ENCODE data around the gene ATP2A1.

GRCh38 chr16:28938721-28939120, 60.4 kb downstream of the ATP2A1 start:
- TF ChIP-seq, protein P1, sequence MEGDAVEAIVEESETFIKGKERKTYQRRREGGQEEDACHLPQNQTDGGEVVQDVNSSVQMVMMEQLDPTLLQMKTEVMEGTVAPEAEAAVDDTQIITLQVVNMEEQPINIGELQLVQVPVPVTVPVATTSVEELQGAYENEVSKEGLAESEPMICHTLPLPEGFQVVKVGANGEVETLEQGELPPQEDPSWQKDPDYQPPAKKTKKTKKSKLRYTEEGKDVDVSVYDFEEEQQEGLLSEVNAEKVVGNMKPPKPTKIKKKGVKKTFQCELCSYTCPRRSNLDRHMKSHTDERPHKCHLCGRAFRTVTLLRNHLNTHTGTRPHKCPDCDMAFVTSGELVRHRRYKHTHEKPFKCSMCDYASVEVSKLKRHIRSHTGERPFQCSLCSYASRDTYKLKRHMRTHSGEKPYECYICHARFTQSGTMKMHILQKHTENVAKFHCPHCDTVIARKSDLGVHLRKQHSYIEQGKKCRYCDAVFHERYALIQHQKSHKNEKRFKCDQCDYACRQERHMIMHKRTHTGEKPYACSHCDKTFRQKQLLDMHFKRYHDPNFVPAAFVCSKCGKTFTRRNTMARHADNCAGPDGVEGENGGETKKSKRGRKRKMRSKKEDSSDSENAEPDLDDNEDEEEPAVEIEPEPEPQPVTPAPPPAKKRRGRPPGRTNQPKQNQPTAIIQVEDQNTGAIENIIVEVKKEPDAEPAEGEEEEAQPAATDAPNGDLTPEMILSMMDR (IDR thresholded peaks at IDR 0.05), result no peak
- TF ChIP-seq CHD4 (IDR thresholded peaks at IDR 0.05; ENCODE audit: borderline replicate concordance), result no peak
- no peak for TF ChIP-seq SMC3 (IDR thresholded peaks at IDR 0.05)
- no peak for TF ChIP-seq ZC3H11A (IDR thresholded peaks at IDR 0.05)
- no peak for TF ChIP-seq RNF2 (IDR thresholded peaks at IDR 0.05; ENCODE audit: borderline replicate concordance, low read depth)
- TF ChIP-seq KDM5A (IDR thresholded peaks at IDR 0.05), result no peak
- no peak for TF ChIP-seq CEBPB (IDR thresholded peaks at IDR 0.05)
